IMR-90 (cell line): ENCODE data around the gene MACF1. TPM values are rescaled to one million over a fixed set of nuclear protein-coding genes. Genes with fewer than 3 reads are reported as not detected.

Experiments used
- ATAC-seq: fragments of 200-7000 bp; cut with Tn5 transposase; 2 replicates; pipeline ENCODE4 v1.9.1; 2020; ENCODE audit warnings: low read depth, mild to moderate bottlenecking, moderate library complexity
- BruUV-seq: library from RNA; stranded (reverse); fragments of 400-500 nt; replicated peaks from 2 replicates; lab custom pipeline; 2021; lab: Mats Ljungman, UMichigan
- CTCF ChIA-PET: fragments of 300-600 bp; formaldehyde crosslinking; extraction: SDS; loops from one replicate; lab custom pipeline; 2021; ENCODE audit warnings: antibody characterized with exemption; lab: Yijun Ruan, JAX
- POLR2A ChIA-PET: fragments of 300-600 bp; sonication (Branson Sonifier 250); formaldehyde crosslinking; loops from one replicate; lab custom pipeline; 2022; ENCODE audit warnings: antibody characterized with exemption; ENCODE audit not compliant: unreplicated experiment; lab: Charles Lee
- DNase-seq: peaks from one replicate; pipeline ENCODE4 v3.0.0; 2013
- H2AFZ ChIP-seq: replicated peaks from 2 replicates; pipeline ENCODE3; 2013; ENCODE audit warnings: low read length, mild to moderate bottlenecking; ENCODE audit not compliant: poor library complexity
- H2AK5ac ChIP-seq: 2 replicates; pipeline ENCODE4 v1.6.1; 2013; ENCODE audit warnings: low read depth, low read length, inconsistent platforms
- H2AK9ac ChIP-seq: replicated peaks from 2 replicates; pipeline ENCODE3; 2013; ENCODE audit warnings: mild to moderate bottlenecking, low read depth, low read length, moderate library complexity; ENCODE audit not compliant: poor library complexity
- H2BK120ac ChIP-seq: 2 replicates; pipeline ENCODE4 v1.6.1; 2013; ENCODE audit warnings: low read depth, low read length, inconsistent platforms
- H2BK15ac ChIP-seq: 3 replicates; pipeline ENCODE4 v1.6.1; 2013; ENCODE audit warnings: low read depth, low read length, inconsistent platforms
- H2BK20ac ChIP-seq: 2 replicates; pipeline ENCODE4 v1.6.1; 2013; ENCODE audit warnings: low read depth, mild to moderate bottlenecking, inconsistent platforms, low read length, moderate library complexity
- H2BK5ac ChIP-seq: 2 replicates; pipeline ENCODE4 v1.6.1; 2013; ENCODE audit warnings: mild to moderate bottlenecking, low read depth, low read length, inconsistent platforms; ENCODE audit not compliant: poor library complexity, severe bottlenecking
- H3K14ac ChIP-seq: replicated peaks from 2 replicates; pipeline ENCODE4 v1.6.1; 2013; ENCODE audit warnings: low read depth, low read length, inconsistent platforms
- H3K18ac ChIP-seq: 2 replicates; pipeline ENCODE4 v1.6.1; 2013; ENCODE audit warnings: low read depth, low read length, control low read depth
- H3K23ac ChIP-seq: 2 replicates; pipeline ENCODE4 v1.6.1; 2013; ENCODE audit warnings: low read depth, low read length, inconsistent platforms
- H3K27ac ChIP-seq: 2 replicates; pipeline ENCODE4 v1.5.1; 2013; ENCODE audit warnings: mild to moderate bottlenecking, control low read depth, low read length; ENCODE audit not compliant: insufficient read depth
- H3K27me3 ChIP-seq: 2 replicates; pipeline ENCODE4 v1.6.1; 2013; ENCODE audit warnings: low read length; ENCODE audit not compliant: control insufficient read depth, insufficient read depth
- H3K36me3 ChIP-seq: 2 replicates; pipeline ENCODE4 v1.6.1; 2013; ENCODE audit warnings: low read length, mixed read lengths; ENCODE audit not compliant: control insufficient read depth, insufficient read depth
- H3K4ac ChIP-seq: 2 replicates; pipeline ENCODE4 v1.6.1; 2013; ENCODE audit warnings: low read depth, low read length, inconsistent platforms
- H3K4me1 ChIP-seq: 2 replicates; pipeline ENCODE4 v1.6.1; 2013; ENCODE audit warnings: low read length, mixed read lengths; ENCODE audit not compliant: control insufficient read depth, insufficient read depth
- H3K4me2 ChIP-seq: 2 replicates; pipeline ENCODE4 v1.6.1; 2013; ENCODE audit warnings: low read depth, mild to moderate bottlenecking, control low read depth, low read length, moderate library complexity
- H3K4me3 ChIP-seq: 2 replicates; pipeline ENCODE4 v1.5.1; 2013; ENCODE audit warnings: low read depth, mild to moderate bottlenecking, control low read depth, low read length, moderate library complexity; ENCODE audit not compliant: insufficient read depth
- H3K56ac ChIP-seq: 2 replicates; pipeline ENCODE4 v1.6.1; 2013; ENCODE audit warnings: low read length, inconsistent platforms; ENCODE audit not compliant: insufficient read depth; ENCODE audit errors: extremely low read depth
- H3K79me1 ChIP-seq, 2 experiments: 2 replicates each; pipeline ENCODE4 v1.6.1; 2013; ENCODE audit warnings: low read length in 2 of 2, inconsistent platforms in 1 of 2, low read depth in 1 of 2
- H3K9ac ChIP-seq: 2 replicates; pipeline ENCODE4 v1.6.1; 2013; ENCODE audit warnings: low read depth, low read length, control low read depth
- H3K9me1 ChIP-seq: 2 replicates; pipeline ENCODE4 v1.6.1; 2013; ENCODE audit warnings: low read length, inconsistent platforms; ENCODE audit not compliant: insufficient read depth
- H3K9me3 ChIP-seq: 2 replicates; pipeline ENCODE4 v1.6.1; 2013; ENCODE audit warnings: low read length; ENCODE audit not compliant: control insufficient read depth, insufficient read depth
- H4K20me1 ChIP-seq: 2 replicates; pipeline ENCODE4 v1.6.1; 2013; ENCODE audit warnings: low read length, inconsistent platforms; ENCODE audit not compliant: insufficient read depth
- H4K5ac ChIP-seq: 2 replicates; pipeline ENCODE4 v1.6.1; 2013; ENCODE audit warnings: mild to moderate bottlenecking, low read depth, low read length, control low read depth
- H4K8ac ChIP-seq, 2 experiments: 2 replicates each; pipeline ENCODE4 v1.6.1; 2013; ENCODE audit warnings: low read depth in 2 of 2, low read length in 2 of 2, control low read depth in 1 of 2, inconsistent platforms in 1 of 2
- H4K91ac ChIP-seq: 2 replicates; pipeline ENCODE4 v1.6.1; 2013; ENCODE audit warnings: low read depth, low read length, inconsistent platforms; ENCODE audit not compliant: insufficient read depth
- CEBPB ChIP-seq: IDR thresholded peaks from 2 replicates; pipeline ENCODE4 v1.6.1; 2012; ENCODE audit warnings: low read depth, low read length, improper control_type of control experiment
- CHD1 ChIP-seq: IDR thresholded peaks from 2 replicates; pipeline ENCODE4 v1.6.1; 2012; ENCODE audit warnings: low read depth, low read length, improper control_type of control experiment
- FOS ChIP-seq: fragments of 150-350 bp; IDR thresholded peaks from 2 replicates; pipeline ENCODE4 v1.6.1; 2016; ENCODE audit warnings: low read depth, low read length
- MAFK ChIP-seq: IDR thresholded peaks from 2 replicates; pipeline ENCODE4 v1.6.1; 2012; ENCODE audit warnings: low read depth, low read length, improper control_type of control experiment
- MAZ ChIP-seq: IDR thresholded peaks from 2 replicates; pipeline ENCODE4 v1.6.1; 2012; ENCODE audit warnings: low read depth, mild to moderate bottlenecking, low read length, improper control_type of control experiment, moderate library complexity, borderline replicate concordance
- MXI1 ChIP-seq: IDR thresholded peaks from 2 replicates; pipeline ENCODE4 v1.6.1; 2012; ENCODE audit warnings: low read depth, mild to moderate bottlenecking, low read length, moderate library complexity, borderline replicate concordance
- NFE2L2 ChIP-seq: fragments of 150-350 bp; IDR thresholded peaks from 2 replicates; pipeline ENCODE4 v1.6.1; 2016; ENCODE audit warnings: low read depth, mild to moderate bottlenecking, low read length
- POLR2A ChIP-seq: IDR thresholded peaks from 2 replicates; pipeline ENCODE4 v1.6.1; 2012; ENCODE audit warnings: mild to moderate bottlenecking, low read depth, low read length
- RAD21 ChIP-seq: IDR thresholded peaks from 2 replicates; pipeline ENCODE4 v1.6.1; 2012; ENCODE audit warnings: low read length, improper control_type of control experiment
- RCOR1 ChIP-seq: IDR thresholded peaks from 2 replicates; pipeline ENCODE4 v1.6.1; 2012; ENCODE audit warnings: mild to moderate bottlenecking, low read length, improper control_type of control experiment; ENCODE audit not compliant: insufficient replicate concordance
- RFX5 ChIP-seq: IDR thresholded peaks from 2 replicates; pipeline ENCODE4 v1.8.0; 2012; ENCODE audit warnings: low read depth, mild to moderate bottlenecking, low read length, moderate library complexity
- SMC3 ChIP-seq: fragments of 150-350 bp; IDR thresholded peaks from 2 replicates; pipeline ENCODE4 v1.6.1; 2016; ENCODE audit warnings: low read depth, mild to moderate bottlenecking, antibody characterized with exemption, low read length, moderate library complexity
- WGBS, 2 experiments: methylation state at CpG; one replicate each; pipeline versions ENCODE4 v1.1.5 to v1.1.7; 2013; ENCODE audit warnings: missing lambda C conversion rate in 2 of 2; ENCODE audit not compliant: insufficient read length in 1 of 2; ENCODE audit errors: extremely low coverage in 2 of 2; 5-methylcytosine and 5-hydroxymethylcytosine counted together
- dilution Hi-C: fragments of 300-500 bp; cut with HindIII; formaldehyde crosslinking; loops from one replicate; pipeline ENCODE4 v1.14.3; 2018; ENCODE audit warnings: low sequenced_read_pairs; ENCODE audit not compliant: unreplicated experiment
- in situ Hi-C: fragments of 300-500 bp; cut with MboI; formaldehyde crosslinking; loops from 3 replicates; pipeline ENCODE4 v1.14.3; 2019; ENCODE audit warnings: low sequenced_read_pairs, inconsistent platforms, mixed read lengths
- intact Hi-C: fragments of 100-400 bp; cut with micrococcal nuclease; formaldehyde crosslinking; loops from 2 replicates; pipeline ENCODE4 v1.10.0; 2022
- polyA plus RNA-seq, 3 experiments: library from polyadenylated mRNA; depleted of rRNA; stranded (reverse); fragments of >200 nt; gene quantifications; 2 replicates each; pipeline ENCODE4 v1.2.3, GENCODE V29; 2012; ENCODE audit warnings: low replicate concordance in 1 of 3
- total RNA-seq: library from RNA; depleted of rRNA; stranded (reverse); fragments of >200 nt; gene quantifications from 2 replicates; pipeline ENCODE4 v1.2.3, GENCODE V29; 2012
- TF ChIP-seq, protein P1 (sequence below): fragments of 150-350 bp; IDR thresholded peaks from 2 replicates; pipeline ENCODE4 v1.6.1; 2017; ENCODE audit warnings: mild to moderate bottlenecking, antibody characterized with exemption, low read length, low read depth
- TF ChIP-seq, protein P2 (sequence below): conservative IDR thresholded peaks from 2 replicates; pipeline ENCODE4 v1.5.1; 2012; ENCODE audit warnings: mild to moderate bottlenecking, low read depth, low read length, improper control_type of control experiment

Gene MACF1
- total and polyA plus RNA-seq, 2 of the 4 experiments (the other 2 are of a cell fraction), result 67.6 to 369 TPM

DNA sequence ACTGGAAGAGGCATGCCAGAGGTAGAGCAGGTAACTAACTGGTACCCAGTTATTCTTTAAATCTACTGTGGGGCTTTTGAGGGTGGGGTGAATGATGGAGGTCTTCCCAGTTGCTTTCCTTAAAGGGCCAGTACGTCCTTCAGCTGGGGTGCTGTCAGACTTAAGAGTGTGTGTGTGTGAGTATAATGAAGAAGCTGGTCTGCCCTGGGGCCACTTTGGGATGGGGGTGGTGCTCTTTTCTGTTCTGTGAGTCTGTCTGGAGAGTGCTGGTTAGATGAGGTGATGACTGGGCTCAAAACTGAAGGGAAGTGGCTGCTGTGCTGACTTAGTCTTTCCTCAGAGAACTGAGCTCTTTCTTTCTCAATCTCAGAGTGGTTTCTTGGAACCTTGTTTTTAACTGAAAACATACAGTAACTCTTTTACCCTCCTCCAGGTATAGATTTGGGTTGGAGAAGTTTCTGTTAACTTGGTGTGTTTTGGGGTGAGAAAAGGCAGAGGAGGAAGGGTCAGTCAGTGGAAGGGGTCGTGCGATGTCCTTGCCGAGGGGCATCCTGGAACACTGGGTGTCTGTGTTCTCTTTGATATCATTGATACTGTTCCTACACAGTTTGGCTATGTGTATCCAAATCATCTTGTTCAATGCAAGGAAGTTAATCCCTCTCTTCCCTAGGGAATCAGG is 746 bp downstream of the MACF1 start:
- no CpG with 5 or more reads among the region's 4 CpGs for WGBS, 2 experiments
- peak overlapping the region; percentile 95 for H3K9ac ChIP-seq
- no peaks in the 10 kb centered on the region for H3K36me3 ChIP-seq
- H2AK5ac ChIP-seq, result peak overlapping the region; percentile 82
- CTCF ChIA-PET, result interaction anchor here (0.6 to 1.8 kb wide), 16 partner anchors 8 to 333 kb away, joined by 3 to 7 read pairs (median 4); no protein-coding TSS in a partner anchor
- peak overlapping the region; percentile 80 for H3K56ac ChIP-seq
- H3K9me1 ChIP-seq, result peaks cover 4% of the 10 kb centered on the region; the same call in 1 of the 2 replicates
- peak overlapping the region; percentile 77; the same call in 2 of the 3 replicates for H2BK15ac ChIP-seq
- H4K8ac ChIP-seq, result peak overlapping the region; percentile 27 to 84
- peak overlapping the region; percentile 69 for H4K5ac ChIP-seq
- TSS peak; percentile 52 for BruUV-seq
- in situ Hi-C loops, result no loop called here
- peak overlapping the region; percentile 11 for H2BK20ac ChIP-seq
- peaks cover 3 to 48% of the 10 kb centered on the region in 2 experiments; a peak in 3 of 4 replicates for H3K79me1 ChIP-seq
- peak overlapping the region; percentile 99 for H3K4me2 ChIP-seq
- peak overlapping the region; percentile 89 for H3K18ac ChIP-seq
- peak overlapping the region; percentile 86 for H3K14ac ChIP-seq
- H3K4ac ChIP-seq, result peak overlapping the region; percentile 82
- peak overlapping the region; percentile 79 for H4K91ac ChIP-seq
- DNase-seq (peak; percentile 76), ATAC-seq (peak; percentile 61)
- H3K23ac ChIP-seq, result peak overlapping the region; percentile 78
- peak overlapping the region; percentile 87 for H2AK9ac ChIP-seq
- H3K27ac ChIP-seq, result peak overlapping the region; percentile 91
- intact Hi-C loops, result no loop called here
- dilution Hi-C loops, result no loop called here
- H3K4me3 ChIP-seq, result peak overlapping the region; percentile 54
- peaks cover 28% of the 10 kb centered on the region for H4K20me1 ChIP-seq
- H3K4me1 ChIP-seq, result peaks cover 2% of the 10 kb centered on the region
- POLR2A ChIA-PET, result interaction anchor here (0.9 to 1.4 kb wide), 3 partner anchors 9 to 47 kb away, joined by 3 to 5 read pairs (median 3); no protein-coding TSS in a partner anchor
- peak overlapping the region; percentile 87 for H2BK5ac ChIP-seq
- H2BK120ac ChIP-seq, result peak overlapping the region; percentile 82
- no peaks in the 10 kb centered on the region for H3K9me3 ChIP-seq
- peak overlapping the region; percentile 10 for H2AFZ ChIP-seq
- no peaks in the 10 kb centered on the region for H3K27me3 ChIP-seq
- TF ChIP-seq RCOR1, result no peak
- peak; percentile 51; the same call in 1 of the 2 replicates for TF ChIP-seq NFE2L2
- no peak for TF ChIP-seq MXI1
- no peak for TF ChIP-seq RAD21
- TF ChIP-seq FOS, result no peak
- TF ChIP-seq MAFK, result peak; percentile 54; the same call in 1 of the 2 replicates
- TF ChIP-seq CHD1, result no peak
- TF ChIP-seq RFX5, result no peak
- TF ChIP-seq POLR2A, result no peak
- TF ChIP-seq, protein P1, sequence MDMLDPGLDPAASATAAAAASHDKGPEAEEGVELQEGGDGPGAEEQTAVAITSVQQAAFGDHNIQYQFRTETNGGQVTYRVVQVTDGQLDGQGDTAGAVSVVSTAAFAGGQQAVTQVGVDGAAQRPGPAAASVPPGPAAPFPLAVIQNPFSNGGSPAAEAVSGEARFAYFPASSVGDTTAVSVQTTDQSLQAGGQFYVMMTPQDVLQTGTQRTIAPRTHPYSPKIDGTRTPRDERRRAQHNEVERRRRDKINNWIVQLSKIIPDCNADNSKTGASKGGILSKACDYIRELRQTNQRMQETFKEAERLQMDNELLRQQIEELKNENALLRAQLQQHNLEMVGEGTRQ, result no peak
- TF ChIP-seq, protein P2, sequence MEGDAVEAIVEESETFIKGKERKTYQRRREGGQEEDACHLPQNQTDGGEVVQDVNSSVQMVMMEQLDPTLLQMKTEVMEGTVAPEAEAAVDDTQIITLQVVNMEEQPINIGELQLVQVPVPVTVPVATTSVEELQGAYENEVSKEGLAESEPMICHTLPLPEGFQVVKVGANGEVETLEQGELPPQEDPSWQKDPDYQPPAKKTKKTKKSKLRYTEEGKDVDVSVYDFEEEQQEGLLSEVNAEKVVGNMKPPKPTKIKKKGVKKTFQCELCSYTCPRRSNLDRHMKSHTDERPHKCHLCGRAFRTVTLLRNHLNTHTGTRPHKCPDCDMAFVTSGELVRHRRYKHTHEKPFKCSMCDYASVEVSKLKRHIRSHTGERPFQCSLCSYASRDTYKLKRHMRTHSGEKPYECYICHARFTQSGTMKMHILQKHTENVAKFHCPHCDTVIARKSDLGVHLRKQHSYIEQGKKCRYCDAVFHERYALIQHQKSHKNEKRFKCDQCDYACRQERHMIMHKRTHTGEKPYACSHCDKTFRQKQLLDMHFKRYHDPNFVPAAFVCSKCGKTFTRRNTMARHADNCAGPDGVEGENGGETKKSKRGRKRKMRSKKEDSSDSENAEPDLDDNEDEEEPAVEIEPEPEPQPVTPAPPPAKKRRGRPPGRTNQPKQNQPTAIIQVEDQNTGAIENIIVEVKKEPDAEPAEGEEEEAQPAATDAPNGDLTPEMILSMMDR, result no peak
- TF ChIP-seq CEBPB, result no peak
- TF ChIP-seq MAZ, result no peak
- no peak for TF ChIP-seq SMC3
